PC-9 (cell line): ENCODE data around the gene AADACL2.

Source experiments
- EZH2 ChIP-seq: fragments of 200-600 bp; sonication (generic); IDR thresholded peaks from 2 replicates; pipeline ENCODE4 v1.8.0; 2017; ENCODE audit warnings: antibody characterized with exemption, low read depth
- TF ChIP-seq, protein P1 (sequence below): fragments of 200-600 bp; sonication (generic); conservative IDR thresholded peaks from 2 replicates; pipeline ENCODE4 v1.6.1; 2017; ENCODE audit warnings: mixed run types, antibody characterized with exemption, mild to moderate bottlenecking, moderate library complexity

DNA sequence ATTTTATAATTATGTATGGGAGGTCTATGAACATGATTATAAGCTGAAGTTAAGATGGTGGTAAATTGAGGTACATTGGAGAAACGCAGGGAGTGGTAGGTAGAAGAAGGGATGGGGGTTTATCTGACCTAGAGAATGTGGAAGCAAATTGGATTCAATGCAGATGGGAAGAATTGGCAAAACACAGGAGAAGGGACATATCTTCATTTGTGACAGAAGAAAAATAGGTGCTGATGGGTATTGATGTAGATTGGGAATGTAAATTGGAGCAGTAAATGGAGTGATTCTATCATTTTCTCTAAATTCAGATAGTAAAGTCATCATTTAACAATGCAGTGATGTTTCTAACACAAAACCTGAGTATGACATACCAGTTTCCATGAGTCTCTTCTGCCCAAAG, 40.5 kb downstream of the AADACL2 start:
- TF ChIP-seq, protein P1, sequence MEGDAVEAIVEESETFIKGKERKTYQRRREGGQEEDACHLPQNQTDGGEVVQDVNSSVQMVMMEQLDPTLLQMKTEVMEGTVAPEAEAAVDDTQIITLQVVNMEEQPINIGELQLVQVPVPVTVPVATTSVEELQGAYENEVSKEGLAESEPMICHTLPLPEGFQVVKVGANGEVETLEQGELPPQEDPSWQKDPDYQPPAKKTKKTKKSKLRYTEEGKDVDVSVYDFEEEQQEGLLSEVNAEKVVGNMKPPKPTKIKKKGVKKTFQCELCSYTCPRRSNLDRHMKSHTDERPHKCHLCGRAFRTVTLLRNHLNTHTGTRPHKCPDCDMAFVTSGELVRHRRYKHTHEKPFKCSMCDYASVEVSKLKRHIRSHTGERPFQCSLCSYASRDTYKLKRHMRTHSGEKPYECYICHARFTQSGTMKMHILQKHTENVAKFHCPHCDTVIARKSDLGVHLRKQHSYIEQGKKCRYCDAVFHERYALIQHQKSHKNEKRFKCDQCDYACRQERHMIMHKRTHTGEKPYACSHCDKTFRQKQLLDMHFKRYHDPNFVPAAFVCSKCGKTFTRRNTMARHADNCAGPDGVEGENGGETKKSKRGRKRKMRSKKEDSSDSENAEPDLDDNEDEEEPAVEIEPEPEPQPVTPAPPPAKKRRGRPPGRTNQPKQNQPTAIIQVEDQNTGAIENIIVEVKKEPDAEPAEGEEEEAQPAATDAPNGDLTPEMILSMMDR, result no peak
- no peak for TF ChIP-seq EZH2
